Calu3 (cell line): Measurements from ENCODE around the gene CBX2. TPM values are rescaled to one million over a fixed set of nuclear protein-coding genes. Genes with fewer than 3 reads are reported as not detected.

ENCODE experiments used
- BruUV-seq: library from RNA; stranded (reverse); fragments of 400-500 nt; replicated peaks from 2 replicates; lab custom pipeline; 2021; lab: Mats Ljungman, UMichigan
- CTCF ChIA-PET: fragments of 300-600 bp; sonication (Branson Sonifier 250); formaldehyde crosslinking; loops from one replicate; lab custom pipeline; 2022; ENCODE audit warnings: antibody characterized with exemption; lab: Charles Lee
- DNase-seq: peaks from one replicate; pipeline ENCODE4 v3.0.0; 2022
- H3K27ac Mint-ChIP-seq: one replicate; pipeline ENCODE4 v1.8.0; 2022; ENCODE audit warnings: mixed read lengths; ENCODE audit not compliant: unreplicated experiment
- H3K27me3 Mint-ChIP-seq: one replicate; pipeline ENCODE4 v1.8.0; 2022; ENCODE audit warnings: mixed read lengths; ENCODE audit not compliant: unreplicated experiment
- H3K36me3 Mint-ChIP-seq: one replicate; pipeline ENCODE4 v1.8.0; 2022; ENCODE audit warnings: mild to moderate bottlenecking, moderate library complexity, mixed read lengths; ENCODE audit not compliant: insufficient read depth, unreplicated experiment
- H3K4me1 Mint-ChIP-seq: one replicate; pipeline ENCODE4 v1.8.0; 2022; ENCODE audit warnings: mild to moderate bottlenecking, low read depth, mixed read lengths; ENCODE audit not compliant: unreplicated experiment
- H3K4me3 Mint-ChIP-seq: one replicate; pipeline ENCODE4 v1.8.0; 2022; ENCODE audit warnings: mild to moderate bottlenecking, low read depth, moderate library complexity, mixed read lengths; ENCODE audit not compliant: unreplicated experiment
- H3K9me3 Mint-ChIP-seq: one replicate; pipeline ENCODE4 v1.8.0; 2022; ENCODE audit warnings: low read depth, mixed read lengths; ENCODE audit not compliant: unreplicated experiment
- intact Hi-C: fragments of 100-400 bp; cut with micrococcal nuclease; formaldehyde crosslinking; loops from one replicate; pipeline ENCODE4 v1.10.0; 2022; ENCODE audit not compliant: unreplicated experiment
- total RNA-seq: library from RNA; stranded (reverse); gene quantifications from 2 replicates; pipeline ENCODE4 v1.2.3, GENCODE V29; 2022
- TF ChIP-seq, protein P1 (sequence below): fragments of 200-600 bp; IDR thresholded peaks from one replicate; pipeline ENCODE4 v1.8.0; 2022; ENCODE audit warnings: antibody characterized with exemption; ENCODE audit not compliant: unreplicated experiment

Gene CBX2
- total RNA-seq, 1 experiment from 2014 or later: 8.3 TPM

DNA sequence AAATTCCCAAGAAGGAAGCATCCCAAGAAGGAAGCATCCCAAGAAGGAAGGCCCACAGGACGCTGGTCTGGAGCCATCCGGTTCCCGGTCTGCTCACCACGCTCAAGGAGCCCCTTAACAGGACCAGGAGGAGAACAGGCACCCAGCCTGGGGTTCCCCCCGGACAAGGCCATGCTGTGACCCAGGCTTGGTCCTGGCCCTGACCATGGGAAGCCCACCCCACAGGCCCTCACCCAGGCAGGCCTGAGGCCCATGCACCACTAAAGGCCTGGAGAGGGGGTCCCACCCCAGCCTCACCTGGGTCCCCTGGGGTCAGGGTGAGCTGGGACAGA, 47.5 kb upstream of the CBX2 start:
- DNase-seq: no peak
- H3K27ac Mint-ChIP-seq: no peak overlapping the region
- peaks cover 14% of the 10 kb centered on the region for H3K4me1 Mint-ChIP-seq
- TF ChIP-seq, protein P1, sequence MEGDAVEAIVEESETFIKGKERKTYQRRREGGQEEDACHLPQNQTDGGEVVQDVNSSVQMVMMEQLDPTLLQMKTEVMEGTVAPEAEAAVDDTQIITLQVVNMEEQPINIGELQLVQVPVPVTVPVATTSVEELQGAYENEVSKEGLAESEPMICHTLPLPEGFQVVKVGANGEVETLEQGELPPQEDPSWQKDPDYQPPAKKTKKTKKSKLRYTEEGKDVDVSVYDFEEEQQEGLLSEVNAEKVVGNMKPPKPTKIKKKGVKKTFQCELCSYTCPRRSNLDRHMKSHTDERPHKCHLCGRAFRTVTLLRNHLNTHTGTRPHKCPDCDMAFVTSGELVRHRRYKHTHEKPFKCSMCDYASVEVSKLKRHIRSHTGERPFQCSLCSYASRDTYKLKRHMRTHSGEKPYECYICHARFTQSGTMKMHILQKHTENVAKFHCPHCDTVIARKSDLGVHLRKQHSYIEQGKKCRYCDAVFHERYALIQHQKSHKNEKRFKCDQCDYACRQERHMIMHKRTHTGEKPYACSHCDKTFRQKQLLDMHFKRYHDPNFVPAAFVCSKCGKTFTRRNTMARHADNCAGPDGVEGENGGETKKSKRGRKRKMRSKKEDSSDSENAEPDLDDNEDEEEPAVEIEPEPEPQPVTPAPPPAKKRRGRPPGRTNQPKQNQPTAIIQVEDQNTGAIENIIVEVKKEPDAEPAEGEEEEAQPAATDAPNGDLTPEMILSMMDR: no peak
- H3K27me3 Mint-ChIP-seq: no peaks in the 10 kb centered on the region
- no peaks in the 10 kb centered on the region for H3K9me3 Mint-ChIP-seq
- intact Hi-C loops: no loop called here
- BruUV-seq: no TSS peak
- CTCF ChIA-PET: no interaction called here
- H3K4me3 Mint-ChIP-seq: no peak overlapping the region
- no peaks in the 10 kb centered on the region for H3K36me3 Mint-ChIP-seq

DNA sequence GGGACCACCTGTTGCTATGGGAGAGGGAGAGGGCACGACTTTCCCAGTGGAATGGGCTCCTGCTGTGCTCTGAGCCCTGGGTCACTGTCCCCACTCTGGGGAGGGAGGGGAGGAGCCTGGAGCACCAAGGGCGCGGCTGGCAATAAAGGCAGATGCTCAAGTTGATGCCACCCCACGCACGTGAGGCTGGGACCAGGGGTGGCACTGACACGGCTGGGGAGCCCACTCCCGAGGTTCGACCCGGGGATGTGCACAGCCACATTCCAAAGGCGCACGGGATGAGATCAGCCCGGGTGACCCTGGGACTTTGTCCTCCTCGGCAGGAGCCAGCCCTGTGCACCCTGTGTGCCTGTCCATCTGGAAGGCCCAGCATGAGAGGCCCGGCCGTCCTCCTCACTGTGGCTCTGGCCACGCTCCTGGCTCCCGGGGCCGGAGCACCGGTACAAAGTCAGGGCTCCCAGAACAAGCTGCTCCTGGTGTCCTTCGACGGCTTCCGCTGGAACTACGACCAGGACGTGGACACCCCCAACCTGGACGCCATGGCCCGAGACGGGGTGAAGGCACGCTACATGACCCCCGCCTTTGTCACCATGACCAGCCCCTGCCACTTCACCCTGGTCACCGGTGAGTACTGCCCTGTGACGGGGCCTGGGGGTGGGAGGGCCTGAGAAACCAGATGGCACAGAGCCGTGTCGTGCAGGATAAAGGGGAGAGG, 47.0 kb upstream of the CBX2 start, which contains the start of gene ENPP7:
ENPP7 (plus strand) TSS at position 175 of the 715 bp plus-strand sequence; CDS start at position 372, 197 bp downstream.
- Mint-ChIP-seq H3K4me3 (no peak within 1 kb of the TSS), H3K9me3 (no peaks in the 10 kb centered on the region), H3K4me1 (peaks cover 14% of the 10 kb centered on the region), H3K36me3 (no peaks in the 10 kb centered on the region), H3K27ac (no peak within 1 kb of the TSS), H3K27me3 (no peaks in the 10 kb centered on the region)
- no peak for DNase-seq
- no TSS peak for BruUV-seq
- TF ChIP-seq, protein P1: no peak
- intact Hi-C loops: no loop called here
- CTCF ChIA-PET: no interaction called here

GRCh38 chr17:79732254-79732653, 45.7 kb upstream of the CBX2 start:
- no peaks in the 10 kb centered on the region for H3K27me3 Mint-ChIP-seq
- no peaks in the 10 kb centered on the region for H3K36me3 Mint-ChIP-seq
- no TSS peak for BruUV-seq
- intact Hi-C loops: no loop called here
- H3K4me3 Mint-ChIP-seq: no peak overlapping the region
- CTCF ChIA-PET: no interaction called here
- peaks cover 21% of the 10 kb centered on the region for H3K4me1 Mint-ChIP-seq
- no peaks in the 10 kb centered on the region for H3K9me3 Mint-ChIP-seq
- H3K27ac Mint-ChIP-seq: no peak overlapping the region
- no peak for DNase-seq
- TF ChIP-seq, protein P1: no peak

GRCh38 chr17:79732804-79733691, 44.9 kb upstream of the CBX2 start:
- BruUV-seq: no TSS peak
- TF ChIP-seq, protein P1: no peak
- H3K27ac Mint-ChIP-seq: no peak overlapping the region
- intact Hi-C loops: no loop called here
- H3K4me1 Mint-ChIP-seq: peaks cover 21% of the 10 kb centered on the region
- CTCF ChIA-PET: no interaction called here
- no peaks in the 10 kb centered on the region for H3K27me3 Mint-ChIP-seq
- no peak for DNase-seq
- H3K36me3 Mint-ChIP-seq: no peaks in the 10 kb centered on the region
- no peaks in the 10 kb centered on the region for H3K9me3 Mint-ChIP-seq
- no peak overlapping the region for H3K4me3 Mint-ChIP-seq
